GM12878 (cell line): ENCODE measurements around the gene C16orf96. TPM values are rescaled to one million over a fixed set of nuclear protein-coding genes. Genes with fewer than 3 reads are reported as not detected.

Source experiments
- HDGF ChIP-seq: fragments of 450-650 bp; IDR thresholded peaks from 2 replicates; pipeline ENCODE4 v1.6.1; 2016; ENCODE audit warnings: antibody characterized with exemption
- KLF5 ChIP-seq: fragments of 450-650 bp; IDR thresholded peaks from 2 replicates; pipeline ENCODE4 v1.6.1; 2014; ENCODE audit warnings: mild to moderate bottlenecking; ENCODE audit not compliant: partially characterized antibody
- MLLT1 ChIP-seq: fragments of 450-650 bp; IDR thresholded peaks from 2 replicates; pipeline ENCODE4 v1.6.1; 2016; ENCODE audit warnings: mild to moderate bottlenecking
- ZBED1 ChIP-seq: IDR thresholded peaks from 2 replicates; pipeline ENCODE4 v1.6.1; 2016; ENCODE audit warnings: borderline replicate concordance
- ZBTB11 ChIP-seq: fragments of 450-650 bp; formaldehyde crosslinking; IDR thresholded peaks from 2 replicates; pipeline ENCODE4 v1.5.0; 2022; ENCODE audit warnings: mild to moderate bottlenecking, missing genetic modification characterization
- ZNF207 ChIP-seq: fragments of 450-650 bp; IDR thresholded peaks from 2 replicates; pipeline ENCODE4 v1.6.1; 2014; ENCODE audit warnings: antibody characterized with exemption, mild to moderate bottlenecking, borderline replicate concordance
- polyA plus RNA-seq, 11 experiments: library from polyadenylated mRNA; depleted of rRNA in 4 of 11; unstranded in 6 of 11; stranded (reverse) in 5 of 11; fragments of >200 nt; fragmentation: Nextera tagmentation in 4 of 11; fragmentation: Illumina TruSeq in 1 of 11; extraction: Ambion mirVana in 4 of 11; extraction: Trizol in 1 of 11; gene quantifications; 1 replicate in 1 of 11; 2 replicates in 10 of 11; pipeline versions ENCODE4 v1.2.1 to v1.2.3, GENCODE V29; 2011 to 2016; ENCODE audit warnings: inconsistent platforms in 2 of 11, missing spikeins in 2 of 11, low read depth in 1 of 11
- total RNA-seq, 4 experiments: library from RNA; depleted of rRNA in 3 of 4; stranded (reverse); fragments of >200 nt in 3 of 4; fragmentation: Illumina TruSeq in 1 of 4; extraction: Trizol in 1 of 4; gene quantifications; 2 replicates each; pipeline versions ENCODE4 v1.2.1 to v1.2.3, GENCODE V29; 2013 to 2021

The C16orf96 gene
- total and polyA plus RNA-seq, 10 of the 15 experiments (the other 5 are each of a cell fraction or from before 2014, with no cell fraction given), result 0.01 to 0.08 (median 0.01) TPM; not detected in 7

GRCh38 chr16:4512473-4512872 lies 43.7 kb upstream of the C16orf96 start (continued):
- TF ChIP-seq MLLT1 (no peak), HDGF (no peak), ZNF207 (no peak), ZBED1 (no peak), ZBTB11 (CRISPR knock-in tag) (no peak), KLF5 (no peak)
